ENCODE data around the gene LRRN2. TPM values are rescaled to one million over a fixed set of nuclear protein-coding genes. Genes with fewer than 3 reads are reported as not detected.

Gene LRRN2
- total RNA-seq, 1 donor from 2014 or later: 4.9 TPM

- Histone ChIP-seq H3K4me3 (ENCODE audit: insufficient read depth, low read depth, low read length) (no peak overlapping the region), H3K9me3 (ENCODE audit: insufficient read depth, low read depth, low read length) (no peaks in the 10 kb centered on the region), H2AFZ (ENCODE audit: low read depth, low read length) (no peak overlapping the region), H3K36me3 (ENCODE audit: insufficient read depth, low read length) (no peaks in the 10 kb centered on the region), H3K4me2 (ENCODE audit: low read length) (no peak overlapping the region), H3K4me1 (ENCODE audit: insufficient read depth, low read length) (no peaks in the 10 kb centered on the region), H3K27ac (ENCODE audit: low read depth, low read length) (no peak overlapping the region), H4K20me1 (ENCODE audit: insufficient read depth, low read length) (no peaks in the 10 kb centered on the region), H3K27me3 (ENCODE audit: insufficient read depth, low read length) (peaks cover 17% of the 10 kb centered on the region), H3K9ac (ENCODE audit: low read length) (no peak overlapping the region), H3K79me2 (ENCODE audit: insufficient read depth, low read length) (no peaks in the 10 kb centered on the region)
- Mint-ChIP-seq H3K4me1 (ENCODE audit: low read depth, unreplicated experiment) (peaks cover 4% of the 10 kb centered on the region), H3K27me3 (ENCODE audit: low read depth, unreplicated experiment) (peaks cover 36% of the 10 kb centered on the region), H3K4me3 (ENCODE audit: unreplicated experiment) (no peak overlapping the region), H3K9me3 (ENCODE audit: unreplicated experiment) (no peaks in the 10 kb centered on the region), H3K36me3 (ENCODE audit: low read depth, unreplicated experiment) (peaks cover 11% of the 10 kb centered on the region), H3K27ac (ENCODE audit: unreplicated experiment) (no peak overlapping the region)
- FAIRE-seq (no peak), DNase-seq (ENCODE audit: low read depth) (no peak)
- TF ChIP-seq CTCF (IDR thresholded peaks at IDR 0.05; ENCODE audit: insufficient read depth, low read depth, low read length) (no peak), EZH2 (IDR thresholded peaks at IDR 0.05; ENCODE audit: insufficient read depth, low read length) (no peak)
Observed at GRCh38 chr1:204663644-204664383, 21.7 kb downstream of the LRRN2 start.

GRCh38 chr1:204662530-204662929 is 23.0 kb downstream of the LRRN2 start:
- no peaks in the 10 kb centered on the region for H3K9me3 ChIP-seq (ENCODE audit: insufficient read depth, low read depth, low read length)
- Mint-ChIP-seq H3K4me3 (ENCODE audit: unreplicated experiment) (no peak overlapping the region), H3K36me3 (ENCODE audit: low read depth, unreplicated experiment) (peaks cover 9% of the 10 kb centered on the region), H3K27ac (ENCODE audit: unreplicated experiment) (no peak overlapping the region), H3K27me3 (ENCODE audit: low read depth, unreplicated experiment) (peaks cover 35% of the 10 kb centered on the region), H3K4me1 (ENCODE audit: low read depth, unreplicated experiment) (peaks cover 4% of the 10 kb centered on the region), H3K9me3 (ENCODE audit: unreplicated experiment) (no peaks in the 10 kb centered on the region)
- no peaks in the 10 kb centered on the region for H3K4me1 ChIP-seq (ENCODE audit: insufficient read depth, low read length)
- H3K9ac ChIP-seq (ENCODE audit: low read length): no peak overlapping the region
- H4K20me1 ChIP-seq (ENCODE audit: insufficient read depth, low read length): no peaks in the 10 kb centered on the region
- H3K4me3 ChIP-seq (ENCODE audit: insufficient read depth, low read depth, low read length): no peak overlapping the region
- H3K36me3 ChIP-seq (ENCODE audit: insufficient read depth, low read length): no peaks in the 10 kb centered on the region
- TF ChIP-seq EZH2 (IDR thresholded peaks at IDR 0.05; ENCODE audit: insufficient read depth, low read length): no peak
- TF ChIP-seq CTCF (IDR thresholded peaks at IDR 0.05; ENCODE audit: insufficient read depth, low read depth, low read length): no peak
- H3K27ac ChIP-seq (ENCODE audit: low read depth, low read length): no peak overlapping the region
- H3K4me2 ChIP-seq (ENCODE audit: low read length): no peak overlapping the region
- DNase-seq (ENCODE audit: low read depth) (no peak), FAIRE-seq (no peak)
- H3K79me2 ChIP-seq (ENCODE audit: insufficient read depth, low read length): no peaks in the 10 kb centered on the region
- no peak overlapping the region for H2AFZ ChIP-seq (ENCODE audit: low read depth, low read length)
- peaks cover 15% of the 10 kb centered on the region for H3K27me3 ChIP-seq (ENCODE audit: insufficient read depth, low read length)

GRCh38 chr1:204660509-204660908 is 25.0 kb downstream of the LRRN2 start:
- FAIRE-seq: no peak

More at GRCh38 chr1:204660509-204660908, 25.0 kb downstream of the LRRN2 start:
- peaks cover 15% of the 10 kb centered on the region for H3K27me3 ChIP-seq (ENCODE audit: insufficient read depth, low read length)
- H4K20me1 ChIP-seq (ENCODE audit: insufficient read depth, low read length): no peaks in the 10 kb centered on the region
- no peaks in the 10 kb centered on the region for H3K79me2 ChIP-seq (ENCODE audit: insufficient read depth, low read length)
- no peak overlapping the region for H3K4me2 ChIP-seq (ENCODE audit: low read length)
- no peaks in the 10 kb centered on the region for H3K36me3 ChIP-seq (ENCODE audit: insufficient read depth, low read length)
- H3K9ac ChIP-seq (ENCODE audit: low read length): no peak overlapping the region
- Mint-ChIP-seq H3K27ac (ENCODE audit: unreplicated experiment) (no peak overlapping the region), H3K36me3 (ENCODE audit: low read depth, unreplicated experiment) (peaks cover 9% of the 10 kb centered on the region), H3K27me3 (ENCODE audit: low read depth, unreplicated experiment) (peaks cover 40% of the 10 kb centered on the region), H3K9me3 (ENCODE audit: unreplicated experiment) (no peaks in the 10 kb centered on the region), H3K4me3 (ENCODE audit: unreplicated experiment) (no peak overlapping the region), H3K4me1 (ENCODE audit: low read depth, unreplicated experiment) (peaks cover 4% of the 10 kb centered on the region)
- H2AFZ ChIP-seq (ENCODE audit: low read depth, low read length): no peak overlapping the region
- no peaks in the 10 kb centered on the region for H3K9me3 ChIP-seq (ENCODE audit: insufficient read depth, low read depth, low read length)
- no peak for TF ChIP-seq EZH2 (IDR thresholded peaks at IDR 0.05; ENCODE audit: insufficient read depth, low read length)
- TF ChIP-seq CTCF (IDR thresholded peaks at IDR 0.05; ENCODE audit: insufficient read depth, low read depth, low read length): no peak
- no peak overlapping the region for H3K27ac ChIP-seq (ENCODE audit: low read depth, low read length)
- no peak overlapping the region for H3K4me3 ChIP-seq (ENCODE audit: insufficient read depth, low read depth, low read length)
- no peaks in the 10 kb centered on the region for H3K4me1 ChIP-seq (ENCODE audit: insufficient read depth, low read length)
- DNase-seq (ENCODE audit: low read depth): no peak

All from astrocyte (in vitro differentiated cells and primary cell).